Tibial nerve (tissue), 4 donors: Measurements from ENCODE around the gene IKZF1.

ENCODE experiments used
- CTCF ChIP-seq, 5 experiments: fragments of 200-600 bp in 3 of 5; fragments of 450-650 bp in 2 of 5; sonication (generic) in 3 of 5; IDR thresholded peaks; one replicate each; pipeline ENCODE4 v1.5.1; 2016 to 2019; ENCODE audit warnings: antibody characterized with exemption in 5 of 5, mild to moderate bottlenecking in 3 of 5, moderate library complexity in 2 of 5
- EP300 ChIP-seq, 2 donors: sonication (generic); formaldehyde crosslinking; IDR thresholded peaks; one replicate each; pipeline ENCODE4 v1.6.1; 2017; ENCODE audit warnings: antibody characterized with exemption in 2 of 2, mild to moderate bottlenecking in 1 of 2
- POLR2A ChIP-seq, 2 donors: fragments of 450-650 bp; IDR thresholded peaks; one replicate each; pipeline ENCODE4 v1.6.1; 2017; ENCODE audit warnings: antibody characterized with exemption in 2 of 2, mild to moderate bottlenecking in 2 of 2, moderate library complexity in 2 of 2

- no peak for TF ChIP-seq CTCF (IDR thresholded peaks at IDR 0.05)
- no peak for TF ChIP-seq POLR2A (IDR thresholded peaks at IDR 0.05)
- no peak for TF ChIP-seq EP300 (IDR thresholded peaks at IDR 0.05)
Observed at GRCh38 chr7:50317697-50318669, 13.5 kb downstream of the IKZF1 start.
